Cardiac muscle cell (in vitro differentiated cells and primary cell): ENCODE data around the gene KCNJ11. TPM values are rescaled to one million over a fixed set of nuclear protein-coding genes. Genes with fewer than 3 reads are reported as not detected.

Experiments
- DNase-seq, 2 donors: peaks; one replicate each; pipeline versions ENCODE4 v3.0.0 to v3.0.0-alpha.2; 2010 to 2017; ENCODE audit warnings: low read depth in 1 of 2, low spot score in 1 of 2
- H3K27ac ChIP-seq: fragments of 200-600 bp; sonication (generic); 2 replicates; pipeline ENCODE4 v1.5.1; 2016
- H3K27me3 ChIP-seq: fragments of 200-600 bp; sonication (generic); 2 replicates; pipeline ENCODE4 v1.6.0; 2016; ENCODE audit warnings: control low read depth
- H3K36me3 ChIP-seq: fragments of 200-600 bp; sonication (generic); 2 replicates; pipeline ENCODE4 v1.5.1; 2016; ENCODE audit warnings: control low read depth
- H3K4me1 ChIP-seq: fragments of 200-600 bp; sonication (generic); 2 replicates; pipeline ENCODE4 v1.8.1; 2017; ENCODE audit warnings: low read depth, mild to moderate bottlenecking, mixed run types
- H3K4me3 ChIP-seq: fragments of 200-600 bp; sonication (generic); 2 replicates; pipeline ENCODE4 v1.5.1; 2016; ENCODE audit warnings: mild to moderate bottlenecking
- H3K9me3 ChIP-seq: fragments of 200-600 bp; sonication (generic); 2 replicates; pipeline ENCODE4 v1.5.1; 2017; ENCODE audit warnings: low read depth, mild to moderate bottlenecking, control low read depth
- CTCF ChIP-seq: IDR thresholded peaks from 2 replicates; pipeline ENCODE4 v1.5.1; 2012; ENCODE audit warnings: low read depth, mild to moderate bottlenecking, low read length
- polyA plus RNA-seq: library from polyadenylated mRNA; unstranded; fragments of >200 nt; fragmentation: Nextera tagmentation; extraction: Ambion mirVana; gene quantifications from 2 replicates; pipeline ENCODE4 v1.2.1, GENCODE V29; 2016
- total RNA-seq: library from RNA; depleted of rRNA; stranded (reverse); fragments of >200 nt; gene quantifications from 2 replicates; pipeline ENCODE4 v1.2.3, GENCODE V29; 2016

The KCNJ11 gene
- total and polyA plus RNA-seq, 2 experiments from 2014 or later, result 4.7 to 17.0 TPM

- no peaks in the 10 kb centered on the region for H3K36me3 ChIP-seq
- no peak overlapping the region for H3K27ac ChIP-seq
- no peak for DNase-seq
- H3K4me3 ChIP-seq, result no peak overlapping the region
- H3K4me1 ChIP-seq, result peaks cover 6% of the 10 kb centered on the region
- no peak for TF ChIP-seq CTCF
- no peaks in the 10 kb centered on the region for H3K27me3 ChIP-seq
- no peaks in the 10 kb centered on the region for H3K9me3 ChIP-seq
Measured at GRCh38 chr11:17407575-17407974, 19.1 kb upstream of the KCNJ11 start.

GRCh38 chr11:17406818-17407149 lies 18.3 kb upstream of the KCNJ11 start:
- no peaks in the 10 kb centered on the region for H3K9me3 ChIP-seq
- H3K27me3 ChIP-seq, result no peaks in the 10 kb centered on the region
- no peak overlapping the region for H3K27ac ChIP-seq
- H3K4me1 ChIP-seq, result peaks cover 6% of the 10 kb centered on the region
- no peak overlapping the region for H3K4me3 ChIP-seq
- H3K36me3 ChIP-seq, result no peaks in the 10 kb centered on the region
- no peak for DNase-seq
- TF ChIP-seq CTCF, result no peak

- H3K27ac ChIP-seq, result peak overlapping the region; percentile 5
- peaks cover 6% of the 10 kb centered on the region for H3K4me1 ChIP-seq
- H3K9me3 ChIP-seq, result no peaks in the 10 kb centered on the region
- H3K4me3 ChIP-seq, result no peak overlapping the region
- H3K27me3 ChIP-seq, result no peaks in the 10 kb centered on the region
- TF ChIP-seq CTCF, result no peak
- H3K36me3 ChIP-seq, result no peaks in the 10 kb centered on the region
- DNase-seq, result no peak
Measured at GRCh38 chr11:17406082-17406817, 17.8 kb upstream of the KCNJ11 start.

GRCh38 chr11:17405232-17406005 lies 17.0 kb upstream of the KCNJ11 start:
- Histone ChIP-seq H3K36me3 (no peaks in the 10 kb centered on the region), H3K4me3 (no peak overlapping the region), H3K4me1 (peaks cover 6% of the 10 kb centered on the region), H3K27me3 (no peaks in the 10 kb centered on the region), H3K9me3 (no peaks in the 10 kb centered on the region), H3K27ac (peak overlapping the region; percentile 5)
- DNase-seq, result peak; percentile 46 to 64
- TF ChIP-seq CTCF, result peak; percentile 33

GRCh38 chr11:17403980-17404759 lies 15.7 kb upstream of the KCNJ11 start:
- Histone ChIP-seq H3K4me3 (no peak overlapping the region), H3K27ac (no peak overlapping the region), H3K27me3 (no peaks in the 10 kb centered on the region), H3K36me3 (no peaks in the 10 kb centered on the region), H3K4me1 (peaks cover 6% of the 10 kb centered on the region), H3K9me3 (no peaks in the 10 kb centered on the region)
- no peak for TF ChIP-seq CTCF
- peak in 1 of 2 donors; percentile 21 for DNase-seq
